Breast epithelium (tissue), 3 donors: ENCODE measurements around the gene DYDC2.

Experiments
- CTCF ChIP-seq, 3 donors: fragments of 450-650 bp; IDR thresholded peaks; one replicate each; pipeline ENCODE4 v1.5.1; 2016 to 2017; ENCODE audit warnings: antibody characterized with exemption in 3 of 3, mild to moderate bottlenecking in 3 of 3, moderate library complexity in 3 of 3
- POLR2A ChIP-seq: fragments of 450-650 bp; IDR thresholded peaks from one replicate; pipeline ENCODE4 v1.6.1; 2016; ENCODE audit warnings: antibody characterized with exemption, mild to moderate bottlenecking, moderate library complexity
- POLR2AphosphoS5 ChIP-seq, 3 donors: sonication (generic); formaldehyde crosslinking; IDR thresholded peaks; one replicate each; pipeline ENCODE4 v1.6.1; 2017; ENCODE audit warnings: antibody characterized with exemption in 3 of 3

- TF ChIP-seq CTCF (IDR thresholded peaks at IDR 0.05) (peak in 2 of 3 donors; percentile 53 to 70), POLR2A (no peak), POLR2AphosphoS5 (IDR thresholded peaks at IDR 0.05) (no peak)
These were observed 26.4 kb downstream of the DYDC2 start for GRCh38 chr10:80382989-80383388.
